VCaP (cell line): Measurements from ENCODE around the gene A2ML1.

ENCODE experiments used
- H3K27ac ChIP-seq: fragments of 450-650 bp; 2 replicates; pipeline ENCODE4 v1.5.1; 2017
- CTCF ChIP-seq: fragments of 450-650 bp; conservative IDR thresholded peaks from 2 replicates; pipeline ENCODE4 v1.5.1; 2017; ENCODE audit warnings: mild to moderate bottlenecking, moderate library complexity

A2ML1 gene

GRCh38 chr12:8837291-8837690 is 14.9 kb downstream of the A2ML1 start:
- H3K27ac ChIP-seq, result no peak overlapping the region
- no peak for TF ChIP-seq CTCF

GRCh38 chr12:8840321-8840720 is 17.9 kb downstream of the A2ML1 start:
- TF ChIP-seq CTCF, result no peak
- no peak overlapping the region for H3K27ac ChIP-seq

- no peak for TF ChIP-seq CTCF
- H3K27ac ChIP-seq, result no peak overlapping the region
Measured at GRCh38 chr12:8840938-8841633, 18.7 kb downstream of the A2ML1 start.

GRCh38 chr12:8841778-8842177 is 19.4 kb downstream of the A2ML1 start:
- no peak for TF ChIP-seq CTCF
- H3K27ac ChIP-seq, result no peak overlapping the region

GRCh38 chr12:8844665-8845064 is 22.2 kb downstream of the A2ML1 start:
- TF ChIP-seq CTCF, result no peak

GRCh38 chr12:8846305-8846704 is 23.9 kb downstream of the A2ML1 start:
- no peak for TF ChIP-seq CTCF
- no peak overlapping the region for H3K27ac ChIP-seq

More at GRCh38 chr12:8844665-8845064, 22.2 kb downstream of the A2ML1 start:
- peak overlapping the region; percentile 15; the same call in 1 of the 2 replicates for H3K27ac ChIP-seq

GRCh38 chr12:8847435-8847834 is 25.0 kb downstream of the A2ML1 start:
- no peak for TF ChIP-seq CTCF

More at GRCh38 chr12:8847435-8847834, 25.0 kb downstream of the A2ML1 start:
- no peak overlapping the region for H3K27ac ChIP-seq
